HepG2 (cell line): ENCODE data around the gene ALPK3. TPM values are rescaled to one million over a fixed set of nuclear protein-coding genes. Genes with fewer than 3 reads are reported as not detected.

Source experiments
- ATAC-seq: fragments of 200-7000 bp; cut with Tn5 transposase; 3 replicates; pipeline ENCODE4 v1.9.1; 2020; ENCODE audit warnings: mild to moderate bottlenecking, moderate library complexity
- BruUV-seq: library from RNA; stranded (reverse); fragments of 400-500 nt; replicated peaks from 2 replicates; lab custom pipeline; 2021; lab: Mats Ljungman, UMichigan
- CTCF ChIA-PET: fragments of 300-600 bp; formaldehyde crosslinking; extraction: SDS; loops from one replicate; lab custom pipeline; 2021; ENCODE audit warnings: low total read pairs, inconsistent platforms, low intra/inter-chr PET ratio; lab: Yijun Ruan, JAX
- POLR2A ChIA-PET: fragments of 350-600 bp; sonication (Branson Sonifier 250); formaldehyde crosslinking; loops from one replicate; lab custom pipeline; 2020; ENCODE audit warnings: antibody characterized with exemption, inconsistent platforms; lab: Yijun Ruan, JAX
- DNase-seq: peaks from one replicate; pipeline ENCODE4 v3.0.0-alpha.2; 2015; ENCODE audit warnings: low spot score
- FAIRE-seq: peaks from 3 replicates; lab custom pipeline; 2011; peaks lifted over from hg19 to GRCh38; lab: Jason Lieb, UNC
- H2AFZ ChIP-seq: one replicate; pipeline ENCODE4 v1.6.1; 2011; ENCODE audit warnings: low read length, inconsistent platforms
- H3K27ac ChIP-seq: fragments of 300-600 bp; 3 replicates; pipeline ENCODE4 v1.8.0; 2011; ENCODE audit warnings: mixed run types, mild to moderate bottlenecking, mixed read lengths, low read length, inconsistent platforms; ENCODE audit not compliant: insufficient read depth; ENCODE audit errors: extremely low read length
- H3K27me3 ChIP-seq, 2 experiments: fragments of 200-600 bp in 1 of 2; 2 replicates in 1 of 2; 3 replicates in 1 of 2; pipeline versions ENCODE4 v1.6.0 to v1.8.0; 2011; ENCODE audit warnings: low read length in 2 of 2, mild to moderate bottlenecking in 2 of 2, moderate library complexity in 2 of 2, inconsistent platforms in 1 of 2; ENCODE audit not compliant: insufficient read depth in 2 of 2, control insufficient read depth in 1 of 2
- H3K36me3 ChIP-seq, 2 experiments: fragments of 200-600 bp in 1 of 2; replicated peaks in 1 of 2; 2 replicates in 1 of 2; 3 replicates in 1 of 2; pipeline versions ENCODE4 v1.5.1 to v1.8.0; 2011; ENCODE audit warnings: low read length in 2 of 2, inconsistent platforms in 1 of 2; ENCODE audit not compliant: insufficient read depth in 2 of 2, control insufficient read depth in 1 of 2
- H3K4me1 ChIP-seq: 2 replicates; pipeline ENCODE4 v1.5.1; 2012; ENCODE audit warnings: low read length, inconsistent platforms; ENCODE audit not compliant: insufficient read depth
- H3K4me2 ChIP-seq: 2 replicates; pipeline ENCODE4 v1.6.0; 2011; ENCODE audit warnings: low read depth, low read length, inconsistent platforms
- H3K4me3 ChIP-seq, 3 experiments: fragments of 200-600 bp in 1 of 3; sonication (generic), shearing (Covaris generic) in 1 of 3; replicated peaks in 1 of 3; 2 replicates each; pipeline ENCODE4 v1.5.1; 2011 to 2016; ENCODE audit warnings: low read length in 3 of 3, inconsistent platforms in 2 of 3, low read depth in 2 of 3, mild to moderate bottlenecking in 2 of 3, control low read depth in 1 of 3, mixed read lengths in 1 of 3; ENCODE audit not compliant: insufficient read depth in 1 of 3
- H3K79me2 ChIP-seq: one replicate; pipeline ENCODE4 v1.6.1; 2011; ENCODE audit warnings: low read length, inconsistent platforms; ENCODE audit not compliant: insufficient read depth
- H3K9ac ChIP-seq: 2 replicates; pipeline ENCODE4 v1.6.0; 2011; ENCODE audit warnings: mild to moderate bottlenecking, low read depth, low read length, inconsistent platforms; ENCODE audit not compliant: insufficient read depth
- H3K9me3 ChIP-seq: 2 replicates; pipeline ENCODE4 v1.5.1; 2012; ENCODE audit warnings: mild to moderate bottlenecking, low read length
- H4K20me1 ChIP-seq: 2 replicates; pipeline ENCODE4 v1.6.0; 2011; ENCODE audit warnings: inconsistent platforms, mild to moderate bottlenecking, low read length, moderate library complexity; ENCODE audit not compliant: insufficient read depth
- EZH2 ChIP-seq: conservative IDR thresholded peaks from 2 replicates; pipeline ENCODE4 v1.6.1; 2012; ENCODE audit warnings: mild to moderate bottlenecking, low read depth, low read length, moderate library complexity
- ZSCAN12 ChIP-seq: sonication (generic); formaldehyde crosslinking; IDR thresholded peaks from 2 replicates; pipeline ENCODE4 v1.9.0; 2021; ENCODE audit warnings: mild to moderate bottlenecking, missing genetic modification reagents
- WGBS: methylation state at CpG from one replicate; pipeline ENCODE4 v1.1.6; 2017; ENCODE audit warnings: low lambda C conversion rate; 5-methylcytosine and 5-hydroxymethylcytosine counted together
- in situ Hi-C: cut with HindIII; loops from 2 replicates; pipeline ENCODE4 v1.10.0; 2017; ENCODE audit warnings: low pct_unique_long_range_greater_than_20kb; ENCODE audit not compliant: extremely low pct_ligation_motif_present
- intact Hi-C: fragments of 100-400 bp; cut with micrococcal nuclease; formaldehyde crosslinking; loops from one replicate; pipeline ENCODE4 v1.10.0; 2022; ENCODE audit not compliant: unreplicated experiment
- polyA plus RNA-seq, 8 experiments: library from polyadenylated mRNA; depleted of rRNA in 3 of 8; stranded (reverse) in 7 of 8; unstranded in 1 of 8; fragments of >200 nt; fragmentation: Illumina TruSeq in 4 of 8; extraction: Trizol in 4 of 8; gene quantifications; 2 replicates each; pipeline versions ENCODE4 v1.2.1 to v1.2.3, GENCODE V29; 2011 to 2016; ENCODE audit warnings: low read depth in 4 of 8, missing spikeins in 1 of 8, mixed read lengths in 1 of 8; ENCODE audit not compliant: insufficient read depth in 1 of 8
- small RNA-seq, 3 experiments: library from RNA; depleted of rRNA; stranded (forward); fragments of <200 nt; gene quantifications; one replicate each; pipeline ENCODE3, GENCODE V24; 2012; ENCODE audit warnings: low read depth in 2 of 3, low replicate concordance in 1 of 3; ENCODE audit not compliant: insufficient read length in 3 of 3, insufficient read depth in 2 of 3
- total RNA-seq, 5 experiments: library from RNA; depleted of rRNA; stranded (reverse); fragments of >200 nt; fragmentation: Illumina TruSeq; extraction: Trizol; gene quantifications; 2 replicates each; pipeline ENCODE4 v1.2.3, GENCODE V29; 2016; ENCODE audit warnings: low read depth in 1 of 5
- TF ChIP-seq, protein P1 (sequence below): sonication (generic); formaldehyde crosslinking; IDR thresholded peaks from 2 replicates; pipeline ENCODE4 v1.8.0; 2022; ENCODE audit warnings: missing genetic modification reagents, mild to moderate bottlenecking, moderate library complexity, borderline replicate concordance
- TF ChIP-seq, protein P2 (sequence below): sonication (generic); formaldehyde crosslinking; IDR thresholded peaks from 2 replicates; pipeline ENCODE4 v1.4.0; 2020; ENCODE audit warnings: mild to moderate bottlenecking, missing genetic modification reagents

ALPK3 gene
- total and polyA plus RNA-seq, 2 of the 13 experiments (the other 11 are each of a cell fraction or from before 2014, with no cell fraction given): 0.04 to 0.42 TPM

GRCh38 chr15:84922530-84922929 lies 105.4 kb downstream of the ALPK3 start:
- intact Hi-C loops: no loop called here
- TF ChIP-seq, protein P1, sequence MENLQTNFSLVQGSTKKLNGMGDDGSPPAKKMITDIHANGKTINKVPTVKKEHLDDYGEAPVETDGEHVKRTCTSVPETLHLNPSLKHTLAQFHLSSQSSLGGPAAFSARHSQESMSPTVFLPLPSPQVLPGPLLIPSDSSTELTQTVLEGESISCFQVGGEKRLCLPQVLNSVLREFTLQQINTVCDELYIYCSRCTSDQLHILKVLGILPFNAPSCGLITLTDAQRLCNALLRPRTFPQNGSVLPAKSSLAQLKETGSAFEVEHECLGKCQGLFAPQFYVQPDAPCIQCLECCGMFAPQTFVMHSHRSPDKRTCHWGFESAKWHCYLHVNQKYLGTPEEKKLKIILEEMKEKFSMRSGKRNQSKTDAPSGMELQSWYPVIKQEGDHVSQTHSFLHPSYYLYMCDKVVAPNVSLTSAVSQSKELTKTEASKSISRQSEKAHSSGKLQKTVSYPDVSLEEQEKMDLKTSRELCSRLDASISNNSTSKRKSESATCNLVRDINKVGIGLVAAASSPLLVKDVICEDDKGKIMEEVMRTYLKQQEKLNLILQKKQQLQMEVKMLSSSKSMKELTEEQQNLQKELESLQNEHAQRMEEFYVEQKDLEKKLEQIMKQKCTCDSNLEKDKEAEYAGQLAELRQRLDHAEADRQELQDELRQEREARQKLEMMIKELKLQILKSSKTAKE (CRISPR knock-in tag): no peak
- TF ChIP-seq EZH2: no peak
- TF ChIP-seq ZSCAN12 (CRISPR knock-in tag): no peak
- TF ChIP-seq, protein P2, sequence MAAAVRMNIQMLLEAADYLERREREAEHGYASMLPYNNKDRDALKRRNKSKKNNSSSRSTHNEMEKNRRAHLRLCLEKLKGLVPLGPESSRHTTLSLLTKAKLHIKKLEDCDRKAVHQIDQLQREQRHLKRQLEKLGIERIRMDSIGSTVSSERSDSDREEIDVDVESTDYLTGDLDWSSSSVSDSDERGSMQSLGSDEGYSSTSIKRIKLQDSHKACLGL: no peak
- BruUV-seq: no TSS peak

More at GRCh38 chr15:84922530-84922929, 105.4 kb downstream of the ALPK3 start:
- no peak for FAIRE-seq
- ATAC-seq: no peak
- Histone ChIP-seq H3K27ac (no peak overlapping the region), H3K27me3 (no peaks in the 10 kb centered on the region; a peak in 2 of 5 replicates), H4K20me1 (no peaks in the 10 kb centered on the region), H3K4me1 (peaks cover 19% of the 10 kb centered on the region), H3K36me3 (no peaks in the 10 kb centered on the region), H3K9ac (no peak overlapping the region), H3K9me3 (no peaks in the 10 kb centered on the region), H3K4me2 (no peak overlapping the region), H3K79me2 (no peaks in the 10 kb centered on the region), H2AFZ (no peak overlapping the region), H3K4me3 (no peak overlapping the region)
- DNase-seq: no peak
- CTCF ChIA-PET: no interaction called here
- in situ Hi-C loops: loop anchor here (10.0 kb wide), 2 partner anchors 268 to 328 kb away; partner anchors contain the start of genes NMB and WDR73
- 88% methylated on average over 13 of the region's 13 CpGs for WGBS
- POLR2A ChIA-PET: no interaction called here

Small RNA genes lying within 50 kb of the gene (small RNA-seq; reads per million reads assigned to genes)
- 0 reads per million in 3 experiments for gene RF00402

Other genes starting within 250 kb of the ALPK3 start
- 21.5 and 23.7 TPM in 2 replicates for gene ZSCAN2, start 216.3 kb upstream of the ALPK3 start, total RNA-seq (2016; rRNA removed; fragmentation: Illumina TruSeq; extraction: Trizol)
- 10.9 and 11.4 TPM in 2 replicates for gene ZSCAN2, start 216.3 kb upstream of the ALPK3 start, polyA plus RNA-seq (2011; rRNA removed)
- gene WDR73, start 163.1 kb upstream of the ALPK3 start, total RNA-seq (2016; rRNA removed; fragmentation: Illumina TruSeq; extraction: Trizol): 32.5 and 35.5 TPM in 2 replicates
- 20.0 and 21.9 TPM in 2 replicates for gene WDR73, start 163.1 kb upstream of the ALPK3 start, polyA plus RNA-seq (2011; rRNA removed)
- gene NMB, start 159.2 kb upstream of the ALPK3 start, total RNA-seq (2016; rRNA removed; fragmentation: Illumina TruSeq; extraction: Trizol): 15.5 and 25.4 TPM in 2 replicates
- 10.4 and 11.4 TPM in 2 replicates for gene NMB, start 159.2 kb upstream of the ALPK3 start, polyA plus RNA-seq (2011; rRNA removed)
- gene SEC11A, start 101.2 kb upstream of the ALPK3 start, total RNA-seq (2016; rRNA removed; fragmentation: Illumina TruSeq; extraction: Trizol): 194 and 230 TPM in 2 replicates
- gene SEC11A, start 101.2 kb upstream of the ALPK3 start, polyA plus RNA-seq (2011; rRNA removed): 107 and 141 TPM in 2 replicates
- 8.2 and 8.6 TPM in 2 replicates for gene ZNF592, start 68.8 kb upstream of the ALPK3 start, total RNA-seq (2016; rRNA removed; fragmentation: Illumina TruSeq; extraction: Trizol)
- 9.8 and 11.1 TPM in 2 replicates for gene ZNF592, start 68.8 kb upstream of the ALPK3 start, polyA plus RNA-seq (2011; rRNA removed)
- gene SLC28A1, start 67.3 kb downstream of the ALPK3 start, total RNA-seq (2016; rRNA removed; fragmentation: Illumina TruSeq; extraction: Trizol): 0.31 and 0.39 TPM in 2 replicates
- gene SLC28A1, start 67.3 kb downstream of the ALPK3 start, polyA plus RNA-seq (2011; rRNA removed): 5.8 and 8.6 TPM in 2 replicates
- gene PDE8A, start 164.5 kb downstream of the ALPK3 start, total RNA-seq (2016; rRNA removed; fragmentation: Illumina TruSeq; extraction: Trizol): 24.2 and 26.3 TPM in 2 replicates
- 41.2 and 48.5 TPM in 2 replicates for gene PDE8A, start 164.5 kb downstream of the ALPK3 start, polyA plus RNA-seq (2011; rRNA removed)